Measurements from ENCODE around the gene DISP3. TPM values are rescaled to one million over a fixed set of nuclear protein-coding genes. Genes with fewer than 3 reads are reported as not detected.

Gene DISP3
- total and polyA plus RNA-seq, 10 donors: 0.06 to 0.69 (median 0.43) TPM

DNA sequence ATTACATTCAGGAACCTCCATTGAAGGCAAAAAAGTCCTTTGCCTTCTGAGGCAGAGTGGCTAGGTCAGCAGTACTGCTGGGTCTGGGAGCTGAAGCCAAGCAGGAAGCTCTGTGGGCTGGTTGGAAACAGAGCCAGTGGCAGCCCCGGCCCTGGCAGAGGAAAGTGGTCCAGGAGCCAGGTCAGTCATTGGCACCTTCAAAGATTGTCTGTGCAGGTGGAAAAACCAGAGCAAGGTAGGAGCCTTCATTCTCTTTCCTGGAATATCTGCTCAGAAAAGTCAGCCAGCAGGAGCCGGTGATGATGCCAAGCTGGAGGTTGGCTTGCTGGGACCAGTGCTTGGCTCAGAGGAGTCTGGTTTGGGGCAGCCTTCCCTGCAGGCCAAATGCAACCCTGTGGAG is 12.5 kb upstream of the DISP3 start:
- TF ChIP-seq POLR2A (IDR thresholded peaks at IDR 0.05): no peak
- TF ChIP-seq, protein P1, sequence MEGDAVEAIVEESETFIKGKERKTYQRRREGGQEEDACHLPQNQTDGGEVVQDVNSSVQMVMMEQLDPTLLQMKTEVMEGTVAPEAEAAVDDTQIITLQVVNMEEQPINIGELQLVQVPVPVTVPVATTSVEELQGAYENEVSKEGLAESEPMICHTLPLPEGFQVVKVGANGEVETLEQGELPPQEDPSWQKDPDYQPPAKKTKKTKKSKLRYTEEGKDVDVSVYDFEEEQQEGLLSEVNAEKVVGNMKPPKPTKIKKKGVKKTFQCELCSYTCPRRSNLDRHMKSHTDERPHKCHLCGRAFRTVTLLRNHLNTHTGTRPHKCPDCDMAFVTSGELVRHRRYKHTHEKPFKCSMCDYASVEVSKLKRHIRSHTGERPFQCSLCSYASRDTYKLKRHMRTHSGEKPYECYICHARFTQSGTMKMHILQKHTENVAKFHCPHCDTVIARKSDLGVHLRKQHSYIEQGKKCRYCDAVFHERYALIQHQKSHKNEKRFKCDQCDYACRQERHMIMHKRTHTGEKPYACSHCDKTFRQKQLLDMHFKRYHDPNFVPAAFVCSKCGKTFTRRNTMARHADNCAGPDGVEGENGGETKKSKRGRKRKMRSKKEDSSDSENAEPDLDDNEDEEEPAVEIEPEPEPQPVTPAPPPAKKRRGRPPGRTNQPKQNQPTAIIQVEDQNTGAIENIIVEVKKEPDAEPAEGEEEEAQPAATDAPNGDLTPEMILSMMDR (IDR thresholded peaks at IDR 0.05 in 8 of 11, conservative IDR thresholded peaks at IDR 0.05 in 3 of 11): no peak
- TF ChIP-seq POLR2AphosphoS5 (IDR thresholded peaks at IDR 0.05): no peak
- H3K9me3 ChIP-seq: no peaks in the 10 kb centered on the region
- no peak for DNase-seq
- no peak overlapping the region for H3K4me3 ChIP-seq
- no peaks in the 10 kb centered on the region for H3K36me3 ChIP-seq
- peaks cover 0 to 60% (median 0%) of the 10 kb centered on the region in 7 donors for H3K27me3 ChIP-seq (replicated peaks in 1 of 7)
- H3K4me1 ChIP-seq: no peaks in the 10 kb centered on the region
- intact Hi-C loops (cut with DNase I; ENCODE audit: low total_unique reads): no loop called here
- WGBS, 5 donors: 32 to 85% (median 64%) methylated on average over 2 of the region's 2 CpGs
- no peak overlapping the region for H3K27ac ChIP-seq

DNA sequence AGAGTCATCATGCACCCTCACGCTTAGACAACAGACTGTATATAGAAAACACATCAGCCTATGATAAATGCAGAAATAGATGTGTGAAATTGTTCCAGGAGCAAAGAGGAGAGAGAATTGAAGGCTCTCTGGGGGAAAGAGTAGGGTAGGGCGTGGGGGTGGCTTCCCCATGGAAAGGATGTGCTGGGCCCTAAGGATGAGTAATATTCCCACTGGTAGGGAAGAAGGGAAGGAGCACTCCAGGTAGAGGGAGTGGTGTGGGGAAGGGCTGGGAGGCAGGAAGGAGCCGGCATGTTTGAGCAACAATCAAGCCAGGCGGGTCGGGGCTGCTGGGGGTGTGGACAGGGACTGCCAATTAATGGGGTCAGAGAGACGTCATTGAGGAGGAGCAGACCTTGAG is 10.1 kb upstream of the DISP3 start:
- Histone ChIP-seq H3K27ac (no peak overlapping the region), H3K27me3 (replicated peaks in 1 of 7) (peaks cover 0 to 52% (median 0%) of the 10 kb centered on the region in 7 donors), H3K4me3 (no peak overlapping the region), H3K9me3 (no peaks in the 10 kb centered on the region), H3K36me3 (no peaks in the 10 kb centered on the region), H3K4me1 (no peaks in the 10 kb centered on the region)
- no peak for TF ChIP-seq POLR2A (IDR thresholded peaks at IDR 0.05)
- DNase-seq: no peak
- intact Hi-C loops (cut with DNase I; ENCODE audit: low total_unique reads): no loop called here
- WGBS, 5 donors: 43 to 56% (median 43%) methylated on average over 5 to 6 of the region's 6 CpGs

DNA sequence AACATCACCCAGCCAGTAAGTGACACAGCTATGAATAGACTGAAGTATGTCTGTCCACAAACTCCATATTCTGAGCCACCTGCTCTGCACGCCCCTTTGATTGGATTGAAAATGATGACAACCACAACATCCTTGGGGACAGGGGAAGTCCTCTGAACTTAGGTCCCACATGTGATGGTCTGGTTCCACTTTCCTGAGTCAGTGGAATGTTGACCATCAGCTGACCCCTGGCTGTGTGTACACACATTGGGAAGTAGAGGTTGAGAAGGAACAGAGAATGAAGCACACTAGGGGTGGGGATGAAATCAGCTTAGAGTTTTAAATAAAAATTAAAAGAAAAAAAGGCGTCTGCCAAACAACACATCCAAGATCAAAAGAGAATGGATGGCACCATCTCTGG is 8.0 kb upstream of the DISP3 start:
- Histone ChIP-seq H3K4me3 (no peak overlapping the region), H3K27me3 (replicated peaks in 1 of 7) (peaks cover 0 to 66% (median 0%) of the 10 kb centered on the region in 7 donors), H3K4me1 (no peaks in the 10 kb centered on the region), H3K9me3 (no peaks in the 10 kb centered on the region), H3K36me3 (no peaks in the 10 kb centered on the region), H3K27ac (no peak overlapping the region)
- 43 to 65% (median 59%) methylated on average over 2 of the region's 2 CpGs for WGBS, 5 donors
- intact Hi-C loops (cut with DNase I; ENCODE audit: low total_unique reads): loop anchor here (10.0 kb wide), 1 partner anchor 174 kb away; no protein-coding TSS in a partner anchor
- DNase-seq: no peak
- TF ChIP-seq POLR2AphosphoS5 (IDR thresholded peaks at IDR 0.05) (no peak), POLR2A (IDR thresholded peaks at IDR 0.05) (no peak)
- TF ChIP-seq, protein P1 (IDR thresholded peaks at IDR 0.05 in 8 of 11, conservative IDR thresholded peaks at IDR 0.05 in 3 of 11): no peak

DNA sequence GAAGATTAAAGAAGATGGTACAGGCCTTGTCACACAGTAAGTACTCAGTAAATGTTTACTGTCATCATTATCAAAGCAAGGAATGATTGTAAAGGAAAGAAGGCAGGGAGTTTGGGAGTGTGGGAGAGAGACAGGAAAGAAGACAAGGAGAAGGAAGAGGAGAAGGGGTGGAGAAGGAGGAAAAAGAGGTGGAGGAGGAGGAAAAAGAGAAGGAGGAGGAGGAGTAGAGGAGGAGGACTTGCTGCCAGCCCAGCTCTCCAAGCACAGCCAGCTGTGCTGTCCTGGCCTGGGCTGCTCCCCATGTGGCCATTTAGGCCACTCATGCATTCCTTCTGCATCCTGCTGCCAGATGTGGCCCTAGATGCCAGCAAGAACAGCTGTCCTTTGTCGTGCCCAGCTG is 7.5 kb upstream of the DISP3 start:
- no peaks in the 10 kb centered on the region for H3K9me3 ChIP-seq
- H3K36me3 ChIP-seq: no peaks in the 10 kb centered on the region
- intact Hi-C loops (cut with DNase I; ENCODE audit: low total_unique reads): loop anchor here (10.0 kb wide), 1 partner anchor 173 kb away; no protein-coding TSS in a partner anchor
- H3K4me3 ChIP-seq: no peak overlapping the region
- TF ChIP-seq, protein P1 (IDR thresholded peaks at IDR 0.05 in 8 of 11, conservative IDR thresholded peaks at IDR 0.05 in 3 of 11): no peak
- no peak overlapping the region for H3K27ac ChIP-seq
- DNase-seq: no peak
- peaks cover 0 to 66% (median 0%) of the 10 kb centered on the region in 7 donors for H3K27me3 ChIP-seq (replicated peaks in 1 of 7)
- 18 to 69% (median 44%) methylated on average over 1 of the region's 1 CpG for WGBS, 5 donors
- H3K4me1 ChIP-seq: no peaks in the 10 kb centered on the region

DNA sequence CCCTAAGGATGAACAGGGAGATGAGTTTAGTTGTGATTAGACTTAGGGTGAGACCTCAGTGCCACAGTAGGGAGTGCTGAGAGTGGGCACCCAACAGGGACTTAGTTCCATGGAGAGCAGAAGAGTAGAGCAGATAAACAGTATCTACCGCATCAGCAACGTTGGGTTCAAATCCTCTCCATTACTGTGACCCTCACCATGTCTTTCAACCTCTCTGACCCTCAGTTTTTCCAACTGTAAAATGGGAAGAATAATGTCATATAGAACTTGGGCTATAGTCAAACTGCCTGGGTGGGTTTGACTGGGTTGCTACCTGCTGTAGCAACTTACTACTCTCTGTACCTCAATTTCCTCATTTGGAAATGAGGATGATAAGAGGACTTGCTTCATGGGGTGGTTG is 6.7 kb upstream of the DISP3 start:
- DNase-seq: no peak
- intact Hi-C loops (cut with DNase I; ENCODE audit: low total_unique reads): loop anchor here (10.0 kb wide), 1 partner anchor 173 kb away; no protein-coding TSS in a partner anchor
- WGBS, 5 donors: 73 to 91% (median 85%) methylated on average over 2 of the region's 2 CpGs

More for the DNA sequence above, 6.7 kb upstream of the DISP3 start:
- H3K9me3 ChIP-seq: no peaks in the 10 kb centered on the region
- H3K36me3 ChIP-seq: no peaks in the 10 kb centered on the region
- H3K4me3 ChIP-seq: no peak overlapping the region
- no peak overlapping the region for H3K27ac ChIP-seq
- no peak for TF ChIP-seq POLR2A (IDR thresholded peaks at IDR 0.05)
- TF ChIP-seq, protein P1 (IDR thresholded peaks at IDR 0.05 in 8 of 11, conservative IDR thresholded peaks at IDR 0.05 in 3 of 11): no peak
- H3K27me3 ChIP-seq (replicated peaks in 1 of 7): peaks cover 0 to 68% (median 3%) of the 10 kb centered on the region in 7 donors
- H3K4me1 ChIP-seq: no peaks in the 10 kb centered on the region

All from spleen (tissue), 11 donors.